Spinal cord (tissue), 10 donors: ENCODE data around the gene COL7A1. TPM values are rescaled to one million over a fixed set of nuclear protein-coding genes. Genes with fewer than 3 reads are reported as not detected.

Source experiments
- DNase-seq, 6 donors: peaks; one replicate each; pipeline versions ENCODE4 v3.0.0 to v3.0.0-alpha.2; 2013 to 2015; ENCODE audit warnings: low spot score in 6 of 6, low read depth in 4 of 6
- H3K27ac ChIP-seq: one replicate; pipeline ENCODE4 v1.5.1; 2013; ENCODE audit warnings: low read depth, low read length, control low read depth
- H3K27me3 ChIP-seq: one replicate; pipeline ENCODE4 v1.6.1; 2013; ENCODE audit warnings: low read length; ENCODE audit not compliant: control insufficient read depth, insufficient read depth
- H3K36me3 ChIP-seq: one replicate; pipeline ENCODE4 v1.6.1; 2013; ENCODE audit warnings: low read length; ENCODE audit not compliant: control insufficient read depth, insufficient read depth
- H3K4me1 ChIP-seq: one replicate; pipeline ENCODE4 v1.6.1; 2013; ENCODE audit warnings: low read length; ENCODE audit not compliant: control insufficient read depth, insufficient read depth
- H3K4me3 ChIP-seq: one replicate; pipeline ENCODE4 v1.5.1; 2013; ENCODE audit warnings: low read depth, low read length, control low read depth
- H3K9me3 ChIP-seq: one replicate; pipeline ENCODE4 v1.6.1; 2013; ENCODE audit warnings: low read length; ENCODE audit not compliant: control insufficient read depth, insufficient read depth
- WGBS: methylation state at CpG from one replicate; pipeline ENCODE4 v1.1.5; 2013; ENCODE audit warnings: missing lambda C conversion rate; ENCODE audit not compliant: insufficient coverage; 5-methylcytosine and 5-hydroxymethylcytosine counted together
- polyA plus RNA-seq, 2 donors: library from polyadenylated mRNA; unstranded; fragments of 120-200 nt; gene quantifications; one replicate each; pipeline ENCODE4 v1.2.1, GENCODE V29; 2013; ENCODE audit not compliant: insufficient read length in 2 of 2
- total RNA-seq, 2 donors: library from RNA; depleted of rRNA in 1 of 2; stranded (reverse); fragments of 120-200 nt in 1 of 2; fragments of >200 nt in 1 of 2; gene quantifications; one replicate each; pipeline versions ENCODE4 v1.2.3 to v1.2.4, GENCODE V29; 2013 to 2014
- donor health status: healthy.

Gene COL7A1
- total and polyA plus RNA-seq, 4 donors = 8.4 to 30.9 (median 25.0) TPM

GRCh38 chr3:48633256-48633655, 38.1 kb upstream of the COL7A1 start:
- peaks cover 69% of the 10 kb centered on the region for H3K36me3 ChIP-seq
- H3K4me1 ChIP-seq = peaks cover 27% of the 10 kb centered on the region
- DNase-seq = no peak
- 95% methylated on average over 15 of the region's 15 CpGs for WGBS
- no peak overlapping the region for H3K4me3 ChIP-seq
- no peak overlapping the region for H3K27ac ChIP-seq
- no peaks in the 10 kb centered on the region for H3K27me3 ChIP-seq
- no peaks in the 10 kb centered on the region for H3K9me3 ChIP-seq

GRCh38 chr3:48631516-48632448, 36.7 kb upstream of the COL7A1 start:
- no peak for DNase-seq
- Histone ChIP-seq H3K36me3 (peaks cover 72% of the 10 kb centered on the region), H3K27me3 (no peaks in the 10 kb centered on the region), H3K27ac (no peak overlapping the region), H3K9me3 (no peaks in the 10 kb centered on the region), H3K4me3 (no peak overlapping the region), H3K4me1 (peaks cover 27% of the 10 kb centered on the region)
- 90% methylated on average over 21 of the region's 22 CpGs for WGBS

GRCh38 chr3:48630833-48631232, 35.7 kb upstream of the COL7A1 start:
- H3K27ac ChIP-seq = no peak overlapping the region
- H3K9me3 ChIP-seq = no peaks in the 10 kb centered on the region
- H3K4me1 ChIP-seq = peaks cover 17% of the 10 kb centered on the region
- no peaks in the 10 kb centered on the region for H3K27me3 ChIP-seq
- DNase-seq = no peak
- WGBS = 92% methylated on average over 10 of the region's 12 CpGs
- peaks cover 81% of the 10 kb centered on the region for H3K36me3 ChIP-seq
- no peak overlapping the region for H3K4me3 ChIP-seq

- DNase-seq = no peak
- Histone ChIP-seq H3K4me3 (no peak overlapping the region), H3K9me3 (no peaks in the 10 kb centered on the region), H3K27ac (no peak overlapping the region), H3K36me3 (peaks cover 85% of the 10 kb centered on the region), H3K4me1 (peaks cover 13% of the 10 kb centered on the region), H3K27me3 (no peaks in the 10 kb centered on the region)
- WGBS = 99% methylated on average over 7 of the region's 8 CpGs
These were observed 35.3 kb upstream of the COL7A1 start for GRCh38 chr3:48630407-48630806.

- H3K4me3 ChIP-seq = no peak overlapping the region
- H3K4me1 ChIP-seq = peaks cover 12% of the 10 kb centered on the region
- 93% methylated on average over 12 of the region's 12 CpGs for WGBS
- H3K27me3 ChIP-seq = no peaks in the 10 kb centered on the region
- no peaks in the 10 kb centered on the region for H3K9me3 ChIP-seq
- H3K36me3 ChIP-seq = peaks cover 89% of the 10 kb centered on the region
- H3K27ac ChIP-seq = no peak overlapping the region
- no peak for DNase-seq
These were observed 34.8 kb upstream of the COL7A1 start for GRCh38 chr3:48629894-48630293.

GRCh38 chr3:48628277-48629017, 33.3 kb upstream of the COL7A1 start:
- DNase-seq = no peak
- H3K36me3 ChIP-seq = peaks cover 94% of the 10 kb centered on the region

GRCh38 chr3:48625600-48625999, 30.5 kb upstream of the COL7A1 start:
- Histone ChIP-seq H3K36me3 (peaks cover 81% of the 10 kb centered on the region), H3K4me1 (no peaks in the 10 kb centered on the region), H3K4me3 (no peak overlapping the region), H3K9me3 (no peaks in the 10 kb centered on the region), H3K27ac (no peak overlapping the region), H3K27me3 (no peaks in the 10 kb centered on the region)
- DNase-seq = no peak
- 94% methylated on average over 4 of the region's 6 CpGs for WGBS

More at GRCh38 chr3:48628277-48629017, 33.3 kb upstream of the COL7A1 start:
- H3K27me3 ChIP-seq = no peaks in the 10 kb centered on the region
- no peak overlapping the region for H3K4me3 ChIP-seq
- no peak overlapping the region for H3K27ac ChIP-seq
- no peaks in the 10 kb centered on the region for H3K9me3 ChIP-seq
- WGBS = 85% methylated on average over 11 of the region's 13 CpGs
- H3K4me1 ChIP-seq = no peaks in the 10 kb centered on the region

GRCh38 chr3:48624767-48625166, 29.6 kb upstream of the COL7A1 start:
- H3K27ac ChIP-seq = no peak overlapping the region
- no peaks in the 10 kb centered on the region for H3K4me1 ChIP-seq
- WGBS = 92% methylated on average over 9 of the region's 10 CpGs
- H3K27me3 ChIP-seq = no peaks in the 10 kb centered on the region
- H3K36me3 ChIP-seq = peaks cover 81% of the 10 kb centered on the region
- H3K9me3 ChIP-seq = no peaks in the 10 kb centered on the region
- no peak overlapping the region for H3K4me3 ChIP-seq
- no peak for DNase-seq

- H3K9me3 ChIP-seq = no peaks in the 10 kb centered on the region
- no peaks in the 10 kb centered on the region for H3K27me3 ChIP-seq
- H3K27ac ChIP-seq = no peak overlapping the region
- no peak overlapping the region for H3K4me3 ChIP-seq
- H3K4me1 ChIP-seq = no peaks in the 10 kb centered on the region
- H3K36me3 ChIP-seq = peaks cover 75% of the 10 kb centered on the region
- DNase-seq = no peak
- 86% methylated on average over 5 of the region's 6 CpGs for WGBS
These were observed 28.9 kb upstream of the COL7A1 start for GRCh38 chr3:48623851-48624547.
